HG03103 (cell line): Measurements from ENCODE around the gene PEX13.
"Not testable (repeated sequence)": the region's sequence is repeated elsewhere in the genome, so short reads cannot be mapped to it uniquely, and the experiment has no call there.

Source experiments
- ATAC-seq: cut with Tn5 transposase; IDR thresholded peaks from one replicate; pipeline ENCODE4 v1.9.1; 2021; ENCODE audit warnings: low read depth; ENCODE audit not compliant: unreplicated experiment

Gene PEX13

GRCh38 chr2:61017556-61018317 lies at the start of gene PEX13, which contains the start of gene PUS10:
PEX13 (plus strand) TSS chr2:61017720; CDS start chr2:61017760, 40 bp downstream.
PUS10 (minus strand) TSS chr2:61018255; CDS start chr2:61011890, 6,365 bp downstream.
- ATAC-seq = peak; percentile 62

- no peak for ATAC-seq
These were observed 44.4 kb upstream of the PEX13 start for GRCh38 chr2:60972889-60973656.

DNA sequence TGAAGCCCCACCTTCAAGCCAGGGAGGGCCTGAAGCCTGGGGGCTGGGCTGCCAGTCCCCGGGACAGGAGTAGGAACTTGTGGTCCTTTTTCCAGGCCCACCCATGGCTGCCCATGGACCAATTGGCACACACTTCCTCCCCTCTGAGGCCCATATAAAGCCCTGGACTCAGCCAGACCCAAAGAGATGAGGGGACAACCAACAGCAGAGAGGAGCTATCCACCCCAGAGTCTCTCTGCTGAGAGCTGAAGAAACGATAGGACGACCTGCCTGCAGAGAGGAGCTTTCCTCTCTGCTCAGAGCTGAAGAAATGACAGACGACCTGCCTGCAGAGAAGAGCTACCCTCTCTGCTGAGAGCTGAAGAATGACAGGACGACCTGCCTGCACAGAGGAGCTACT lies 43.8 kb upstream of the PEX13 start:
- ATAC-seq = no peak

- ATAC-seq = no peak
These were observed 42.9 kb upstream of the PEX13 start for GRCh38 chr2:60974652-60975051.

DNA sequence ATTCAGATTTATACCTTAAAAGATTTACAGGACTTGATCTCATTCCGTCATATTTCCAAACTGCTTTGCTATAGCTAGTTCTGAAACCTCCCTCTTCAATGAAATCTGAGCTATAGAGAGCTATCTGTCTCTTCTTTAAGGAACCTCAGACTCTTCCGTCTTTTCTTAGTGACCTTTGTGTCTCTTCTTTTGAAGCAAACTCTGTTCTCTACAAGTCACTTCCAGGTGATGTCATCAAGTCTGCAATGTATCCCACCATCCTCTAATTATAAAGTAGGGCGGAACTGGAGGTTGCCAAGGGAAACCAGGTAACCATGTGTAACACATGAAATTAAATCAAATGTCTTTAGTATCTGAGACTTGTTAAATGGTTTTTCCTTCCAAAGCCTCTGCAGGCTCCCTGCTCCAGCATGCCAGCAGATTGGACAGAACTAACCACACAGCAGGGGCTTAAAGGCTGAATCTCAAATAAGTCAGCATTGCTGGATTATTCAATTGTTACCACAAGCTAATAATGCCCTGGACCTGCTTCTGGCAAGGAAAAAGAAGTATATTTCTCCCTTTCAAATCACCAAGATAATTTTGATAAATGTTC lies 41.2 kb upstream of the PEX13 start:
- no peak for ATAC-seq

- no peak for ATAC-seq
These were observed 40.5 kb upstream of the PEX13 start for GRCh38 chr2:60976875-60977561.

- no peak for ATAC-seq
These were observed 40.0 kb upstream of the PEX13 start for GRCh38 chr2:60977562-60977895.

- ATAC-seq = no peak
These were observed 38.3 kb upstream of the PEX13 start for GRCh38 chr2:60979231-60979630.

DNA sequence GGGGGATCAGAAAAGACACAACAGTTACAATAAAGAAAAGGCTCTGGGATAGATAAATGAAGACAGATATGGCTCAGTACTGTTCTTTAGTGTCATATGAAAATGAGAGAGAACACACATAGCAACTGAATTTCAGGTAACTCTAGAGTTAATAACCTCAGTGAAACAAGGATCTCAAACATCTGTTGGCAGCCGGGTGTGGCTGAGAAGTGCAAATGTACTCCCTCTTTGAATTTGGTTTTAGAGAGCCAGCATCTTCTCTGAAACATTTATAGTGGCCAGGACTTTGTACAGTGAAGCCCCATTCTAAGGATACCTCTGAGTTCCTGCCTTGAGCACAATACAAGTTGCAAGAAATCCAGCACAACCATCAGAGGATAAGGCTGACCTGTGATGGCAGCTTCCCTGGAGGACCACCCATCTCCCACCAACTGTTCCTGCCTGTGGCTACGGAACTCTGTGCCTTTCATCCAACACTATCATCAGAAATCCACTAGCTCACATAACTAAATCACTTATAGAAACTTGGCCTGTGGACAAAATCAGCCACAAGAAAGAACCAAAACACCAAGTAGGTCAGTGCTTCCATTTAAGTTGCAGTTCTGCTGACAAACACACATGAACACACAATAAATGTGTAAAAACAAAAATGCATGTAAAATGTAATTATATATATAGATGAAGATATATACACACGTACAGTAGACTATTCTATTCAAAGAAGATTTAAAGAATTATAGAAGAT lies 37.3 kb upstream of the PEX13 start:
- ATAC-seq = no peak

DNA sequence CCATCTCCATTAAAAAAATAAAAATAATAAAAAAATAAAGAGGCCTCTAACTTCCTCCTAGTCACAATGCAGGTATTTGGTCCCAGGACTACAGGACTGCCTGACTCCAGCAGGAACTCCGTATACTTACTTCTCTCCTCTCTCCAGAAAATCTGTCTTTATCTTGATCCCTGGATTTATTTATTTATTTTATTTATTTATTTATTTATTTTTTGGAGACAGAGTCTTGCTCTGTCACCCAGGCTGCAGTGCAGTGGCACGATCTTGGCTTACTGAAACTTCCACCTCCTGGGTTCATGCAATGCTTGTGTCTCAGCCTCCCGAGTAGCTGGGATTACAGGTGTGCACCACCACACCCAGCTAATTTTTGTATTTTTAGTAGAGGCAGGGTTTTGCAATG lies 35.5 kb upstream of the PEX13 start:
- not testable (repeated sequence) for ATAC-seq

GRCh38 chr2:60984720-60985119 lies 32.8 kb upstream of the PEX13 start:
- no peak for ATAC-seq

GRCh38 chr2:60987041-60987440 lies 30.5 kb upstream of the PEX13 start:
- no peak for ATAC-seq

- not testable (repeated sequence) for ATAC-seq
These were observed 29.9 kb upstream of the PEX13 start for GRCh38 chr2:60987656-60988055.

- ATAC-seq = no peak
These were observed 28.3 kb upstream of the PEX13 start for GRCh38 chr2:60989259-60989658.

DNA sequence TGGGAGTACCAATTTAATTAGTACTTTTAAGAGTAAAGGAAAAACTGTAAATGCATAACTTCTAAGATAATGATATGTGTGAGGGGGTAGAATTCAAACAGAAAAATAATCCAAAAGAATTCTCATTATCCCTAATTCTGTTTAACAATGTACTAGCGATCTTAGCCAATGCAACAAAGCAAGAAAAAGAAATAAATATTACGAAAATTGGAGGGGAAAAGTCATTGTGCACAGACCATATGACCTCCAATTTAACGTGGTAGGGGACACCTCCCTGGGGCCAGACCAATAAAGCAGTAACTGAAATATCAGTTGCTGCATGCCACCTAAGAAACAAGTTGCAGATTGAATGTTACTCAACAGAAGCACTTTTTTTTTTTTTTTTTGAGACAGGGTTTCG lies 25.9 kb upstream of the PEX13 start:
- ATAC-seq = no peak

DNA sequence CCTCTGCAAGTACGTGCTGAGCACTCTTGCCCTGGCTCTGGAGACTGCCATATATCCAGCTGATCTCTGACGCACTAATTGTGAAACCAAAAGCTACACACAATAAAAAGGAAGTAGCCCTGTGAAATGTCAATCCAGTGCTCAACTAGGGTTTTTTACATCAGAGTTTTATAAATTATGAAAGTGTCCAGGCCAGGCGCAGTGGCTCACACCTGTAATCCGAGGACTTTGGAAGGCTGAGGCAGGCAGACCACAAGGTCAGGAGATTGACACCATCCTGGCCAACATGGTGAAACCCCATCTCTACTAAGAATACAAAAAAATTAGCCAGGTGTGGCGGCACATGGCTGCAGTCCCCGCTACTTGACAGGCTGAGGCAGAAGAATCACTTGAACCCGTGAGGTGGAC lies 24.5 kb upstream of the PEX13 start:
- peak; percentile 98 for ATAC-seq

- ATAC-seq = no peak
These were observed 23.4 kb upstream of the PEX13 start for GRCh38 chr2:60994131-60994530.

- ATAC-seq = peak; percentile 74
These were observed 18.6 kb upstream of the PEX13 start for GRCh38 chr2:60998628-60999545.

DNA sequence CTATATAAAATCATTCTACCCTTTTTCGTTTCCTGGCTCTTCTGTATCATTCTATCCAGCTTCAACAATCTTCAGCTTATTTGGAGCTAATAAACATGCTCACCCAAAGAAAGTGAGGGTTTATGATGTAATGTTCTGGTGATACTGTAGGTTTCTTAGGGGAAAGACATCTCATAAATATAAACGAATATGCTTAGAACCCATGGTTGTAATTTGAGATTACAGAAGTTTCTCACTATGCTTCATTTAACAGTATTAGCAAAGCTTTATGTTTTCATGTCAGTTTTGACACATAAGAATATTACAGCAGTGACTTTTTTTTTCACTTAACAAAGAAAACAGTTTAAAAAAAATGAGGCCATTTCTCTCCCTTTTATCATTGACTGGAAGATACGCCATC lies 11.8 kb upstream of the PEX13 start:
- no peak for ATAC-seq
